ENCODE data around the gene LAPTM5. TPM values are rescaled to one million over a fixed set of nuclear protein-coding genes. Genes with fewer than 3 reads are reported as not detected.

LAPTM5 gene
- total and polyA plus RNA-seq, 2 donors (not counting 3 experiments of a cell fraction or from before 2014, with no cell fraction given): 83.4 to 95.2 TPM

GRCh38 chr1:30750731-30751291 is 6.8 kb downstream of the LAPTM5 start:
- no peak for FAIRE-seq

More at GRCh38 chr1:30750731-30751291, 6.8 kb downstream of the LAPTM5 start:
- no TSS peak for BruUV-seq (replicated peaks)
- no peaks in the 10 kb centered on the region for H3K9me3 ChIP-seq (replicated peaks; ENCODE audit: control insufficient read depth, insufficient read depth, low read length)
- CTCF ChIA-PET: interaction anchor here (1.1 to 2.7 kb wide), 4 partner anchors 11 to 51 kb away, joined by 3 to 9 read pairs (median 6); no protein-coding TSS in a partner anchor
- intact Hi-C loops (cut with micrococcal nuclease) (no loop called here), dilution Hi-C loops (cut with MboI; ENCODE audit: extremely low pct_ligation_motif_present, low sequenced_read_pairs) (no loop called here)
- no peak overlapping the region for H3K4me3 ChIP-seq (replicated peaks in 1 of 3; ENCODE audit: insufficient read depth in 1 of 3, low read depth in 1 of 3, low read length in 3 of 3)
- no peaks in the 10 kb centered on the region for H3K9me1 ChIP-seq (replicated peaks; ENCODE audit: control insufficient read depth, extremely low read depth, insufficient read depth, low read length)
- H3K4me2 ChIP-seq (ENCODE audit: insufficient read depth, low read length): no peak overlapping the region
- H4K20me1 ChIP-seq (replicated peaks; ENCODE audit: control insufficient read depth, extremely low read depth, insufficient read depth, low read length): no peaks in the 10 kb centered on the region
- peaks cover 7% of the 10 kb centered on the region for H3K4me1 ChIP-seq (ENCODE audit: control insufficient read depth, extremely low read depth, insufficient read depth, low read length)
- TF ChIP-seq FOS (IDR thresholded peaks at IDR 0.05; ENCODE audit: borderline replicate concordance, insufficient read depth, low read length): no peak
- no peak for TF ChIP-seq JUN (IDR thresholded peaks at IDR 0.05; ENCODE audit: borderline replicate concordance, insufficient read depth, insufficient read length, low read depth)
- TF ChIP-seq EZH2 (IDR thresholded peaks at IDR 0.05; ENCODE audit: borderline replicate concordance, low read depth, low read length, severe bottlenecking): no peak
- no peak for TF ChIP-seq GATA2 (IDR thresholded peaks at IDR 0.05; ENCODE audit: insufficient read depth, insufficient read length, low read depth, low read length)
- no peak for TF ChIP-seq CTCF (IDR thresholded peaks at IDR 0.05; ENCODE audit: extremely low read depth in 1 of 2, insufficient read depth in 1 of 2, low read depth in 1 of 2, low read length in 2 of 2)
- TF ChIP-seq MAX (IDR thresholded peaks at IDR 0.05; ENCODE audit: insufficient read depth, insufficient read length): no peak
- TF ChIP-seq MYC (IDR thresholded peaks at IDR 0.05; ENCODE audit: low read depth, low read length): no peak
- TF ChIP-seq POLR2AphosphoS5 (IDR thresholded peaks at IDR 0.05; ENCODE audit: insufficient read depth, low read depth, low read length): no peak
- no peak for TF ChIP-seq POLR2A (IDR thresholded peaks at IDR 0.05; ENCODE audit: low read depth, low read length)
- H2AFZ ChIP-seq (ENCODE audit: low read depth, low read length): no peak overlapping the region
- POLR2A ChIA-PET: no interaction called here
- no peak for DNase-seq (ENCODE audit: low read depth, low spot score)
- H3K27ac ChIP-seq (ENCODE audit: insufficient read depth, low read depth, low read length): no peak overlapping the region
- H3K9ac ChIP-seq (replicated peaks; ENCODE audit: extremely low read depth, insufficient read depth, low read length): no peak overlapping the region
- peaks cover 31% of the 10 kb centered on the region for H3K79me2 ChIP-seq (ENCODE audit: control insufficient read depth, insufficient read depth, low read length)
- H3K36me3 ChIP-seq (ENCODE audit: control insufficient read depth in 2 of 2, extremely low read depth in 1 of 2, insufficient read depth in 2 of 2, low read length in 2 of 2): no peaks in the 10 kb centered on the region
- no peaks in the 10 kb centered on the region for H3K27me3 ChIP-seq (ENCODE audit: control insufficient read depth in 2 of 2, insufficient read depth in 2 of 2, low read length in 2 of 2)
